ENCODE results near the gene USP15. TPM values are rescaled to one million over a fixed set of nuclear protein-coding genes. Genes with fewer than 3 reads are reported as not detected.

USP15 gene
- total RNA-seq, 4 donors from 2014 or later, result 71.1 to 335 (median 97.0) TPM

GRCh38 chr12:62434494-62435302, 174.5 kb downstream of the USP15 start:
- intact Hi-C loops (cut with DNase I; ENCODE audit: low total_unique reads) (loop anchor here (5.0 kb wide), 1 partner anchor 363 kb away; no protein-coding TSS in a partner anchor), in situ Hi-C loops (cut with MboI; ENCODE audit: low pct_ligation_motif_present in 1 of 4, low pct_unique_long_range_greater_than_20kb in 1 of 4, low sequenced_read_pairs in 3 of 4) (loop anchor here in 1 of 4 donors (25.0 kb wide), 1 partner anchor 353 kb away; no protein-coding TSS in a partner anchor)
- Histone ChIP-seq H3K27me3 (peaks cover 35% of the 10 kb centered on the region), H3K36me3 (no peaks in the 10 kb centered on the region), H3K9me3 (no peaks in the 10 kb centered on the region), H3K4me3 (peak overlapping the region; percentile 19 to 61 (median 36)), H3K27ac (no peak overlapping the region), H3K4me1 (peaks cover 0 to 12% (median 10%) of the 10 kb centered on the region in 4 donors)
- no peak for TF ChIP-seq POLR2A (IDR thresholded peaks at IDR 0.05)
- TF ChIP-seq POLR2AphosphoS5 (IDR thresholded peaks at IDR 0.05), result no peak
- TF ChIP-seq CTCF (IDR thresholded peaks at IDR 0.05), result no peak
- peak; percentile 21 for DNase-seq
- 22 to 27% methylated on average over 12 to 16 of the region's 16 CpGs for WGBS, 2 donors (ENCODE audit: low coverage in 1 of 2)

GRCh38 chr12:62435303-62436163, 175.3 kb downstream of the USP15 start:
- Histone ChIP-seq H3K27ac (no peak overlapping the region), H3K4me3 (peak overlapping the region; percentile 19 to 61 (median 36)), H3K27me3 (peaks cover 35% of the 10 kb centered on the region), H3K9me3 (peaks cover 0 to under 1% of the 10 kb centered on the region in 2 donors), H3K36me3 (no peaks in the 10 kb centered on the region), H3K4me1 (peaks cover 0 to 12% (median 10%) of the 10 kb centered on the region in 4 donors)
- intact Hi-C loops (cut with DNase I; ENCODE audit: low total_unique reads), result loop anchor here (5.0 kb wide), 1 partner anchor 362 kb away; no protein-coding TSS in a partner anchor
- TF ChIP-seq CTCF (IDR thresholded peaks at IDR 0.05) (peak; percentile 13 to 35 (median 30)), POLR2A (IDR thresholded peaks at IDR 0.05) (no peak), POLR2AphosphoS5 (IDR thresholded peaks at IDR 0.05) (no peak)
- in situ Hi-C loops (cut with MboI; ENCODE audit: low pct_ligation_motif_present in 1 of 4, low pct_unique_long_range_greater_than_20kb in 1 of 4, low sequenced_read_pairs in 3 of 4), result loop anchor here in 1 of 4 donors (25.0 kb wide), 1 partner anchor 352 kb away; no protein-coding TSS in a partner anchor
- 0 to 3% methylated on average over 2 to 25 of the region's 29 CpGs for WGBS, 2 donors (ENCODE audit: low coverage in 1 of 2)
- DNase-seq, result peak; percentile 52

DNA sequence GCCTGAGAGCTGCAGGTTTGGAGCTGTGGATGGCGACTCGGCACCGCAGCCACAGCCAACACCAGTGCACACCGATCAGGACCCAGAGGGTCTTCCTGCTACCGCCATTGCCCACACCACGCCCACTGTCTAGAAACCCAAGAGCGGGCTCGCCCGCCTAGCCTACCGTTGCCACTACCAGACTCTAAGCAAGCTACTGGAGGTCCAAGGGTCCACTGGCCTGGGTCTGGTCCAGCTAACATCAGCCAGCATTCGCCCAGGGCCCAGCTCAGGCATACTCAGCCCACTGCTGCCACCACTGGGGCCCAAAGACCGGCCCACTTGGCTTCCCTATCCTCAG, 175.9 kb downstream of the USP15 start:
- DNase-seq, result no peak
- TF ChIP-seq POLR2A (IDR thresholded peaks at IDR 0.05) (no peak), EP300 (IDR thresholded peaks at IDR 0.05; ENCODE audit: low read depth) (no peak), POLR2AphosphoS5 (IDR thresholded peaks at IDR 0.05) (no peak), CTCF (IDR thresholded peaks at IDR 0.05) (no peak)
- WGBS, 2 donors (ENCODE audit: low coverage in 1 of 2), result 77% methylated on average over 12 of the region's 12 CpGs; no CpG with 5 or more reads in 1 of the 2 donors

More for the DNA sequence above, 175.9 kb downstream of the USP15 start:
- Histone ChIP-seq H3K27me3 (peaks cover 31% of the 10 kb centered on the region), H3K27ac (no peak overlapping the region), H3K4me1 (peaks cover 0 to 12% (median 10%) of the 10 kb centered on the region in 4 donors), H3K4me3 (no peak overlapping the region), H3K36me3 (no peaks in the 10 kb centered on the region), H3K9me3 (peaks cover 3 to 6% of the 10 kb centered on the region in 2 donors)
- in situ Hi-C loops (cut with MboI; ENCODE audit: low pct_ligation_motif_present in 1 of 4, low pct_unique_long_range_greater_than_20kb in 1 of 4, low sequenced_read_pairs in 3 of 4), result loop anchor here in 1 of 4 donors (25.0 kb wide), 1 partner anchor 351 kb away; no protein-coding TSS in a partner anchor
- intact Hi-C loops (cut with DNase I; ENCODE audit: low total_unique reads), result loop anchor here (5.0 kb wide), 1 partner anchor 361 kb away; no protein-coding TSS in a partner anchor

Measured in transverse colon (tissue), 4 donors.